HCT116 (cell line): ENCODE measurements around the gene ARHGEF37. TPM values are rescaled to one million over a fixed set of nuclear protein-coding genes. Genes with fewer than 3 reads are reported as not detected.

Source experiments
- ATAC-seq: fragments of 200-7000 bp; cut with Tn5 transposase; 2 replicates; pipeline ENCODE4 v1.9.1; 2020; ENCODE audit warnings: mild to moderate bottlenecking, moderate library complexity
- BruUV-seq: library from RNA; stranded (reverse); fragments of 400-500 nt; replicated peaks from 2 replicates; lab custom pipeline; 2021; lab: Mats Ljungman, UMichigan
- CTCF ChIA-PET: fragments of 300-600 bp; sonication (Branson Sonifier 250); formaldehyde crosslinking; loops from one replicate; lab custom pipeline; 2021; ENCODE audit warnings: antibody characterized with exemption; lab: Charles Lee
- POLR2A ChIA-PET: fragments of 300-600, 350-600 bp; sonication (Branson Sonifier 250); formaldehyde crosslinking; loops from one replicate; lab custom pipeline; 2021; ENCODE audit warnings: antibody characterized with exemption; lab: Charles Lee
- RAD21 ChIA-PET, 2 experiments: fragments of 300-600 bp; sonication (Branson Sonifier 250); formaldehyde crosslinking; loops; one replicate each; lab custom pipeline; 2023; ENCODE audit warnings: low total read pairs in 2 of 2; ENCODE audit not compliant: uncharacterized antibody in 2 of 2, unreplicated experiment in 2 of 2, low non-redundant PET in 1 of 2; lab: Charles Lee
- DNase-seq: peaks from one replicate; pipeline ENCODE4 v3.0.0-alpha.2; 2010; ENCODE audit warnings: low read depth, low spot score
- H2AFZ ChIP-seq: fragments of 200-600 bp; shearing (Covaris generic), sonication (generic); 2 replicates; pipeline ENCODE4 v1.6.1; 2017; ENCODE audit warnings: low read depth, mixed run types, mixed read lengths, antibody characterized with exemption, low read length; ENCODE audit not compliant: poor library complexity, severe bottlenecking
- H3K27ac ChIP-seq: 2 replicates; pipeline ENCODE4 v1.5.1; 2012; ENCODE audit warnings: low read depth, low read length
- H3K27me3 ChIP-seq: fragments of 200-600 bp; sonication (generic); 2 replicates; pipeline ENCODE4 v1.6.1; 2016; ENCODE audit warnings: mixed run types, low read length, mixed read lengths; ENCODE audit not compliant: insufficient read depth
- H3K36me3 ChIP-seq, 2 experiments: fragments of 200-500 bp in 1 of 2; fragments of 200-600 bp in 1 of 2; sonication (Bioruptor generic) in 1 of 2; sonication (generic) in 1 of 2; 2 replicates each; pipeline versions ENCODE4 v1.5.1 to v1.6.1; 2014 to 2016; ENCODE audit warnings: low read length in 2 of 2, inconsistent platforms in 1 of 2, mixed read lengths in 1 of 2, mixed run types in 1 of 2; ENCODE audit not compliant: insufficient read depth in 2 of 2, control insufficient read depth in 1 of 2
- H3K4me1 ChIP-seq, 2 experiments: fragments of 200-600 bp in 1 of 2; sonication (generic) in 1 of 2; 2 replicates each; pipeline versions ENCODE4 v1.5.1 to v1.6.1; 2012 to 2017; ENCODE audit warnings: low read length in 2 of 2, inconsistent platforms in 1 of 2, mild to moderate bottlenecking in 1 of 2, mixed read lengths in 1 of 2, mixed run types in 1 of 2, moderate library complexity in 1 of 2; ENCODE audit not compliant: insufficient read depth in 2 of 2, control insufficient read depth in 1 of 2
- H3K4me2 ChIP-seq: fragments of 200-600 bp; sonication (generic); 2 replicates; pipeline ENCODE4 v1.6.1; 2017; ENCODE audit warnings: mixed run types, low read length, mixed read lengths
- H3K4me3 ChIP-seq, 2 experiments: fragments of 200-600 bp in 1 of 2; sonication (generic) in 1 of 2; replicated peaks in 1 of 2; 2 replicates each; pipeline ENCODE4 v1.5.1; 2011 to 2016; ENCODE audit warnings: low read length in 2 of 2, control low read depth in 1 of 2, low read depth in 1 of 2, mild to moderate bottlenecking in 1 of 2, mixed read lengths in 1 of 2, mixed run types in 1 of 2
- H3K79me2 ChIP-seq: fragments of 200-600 bp; sonication (generic); 2 replicates; pipeline ENCODE4 v1.6.1; 2017; ENCODE audit warnings: mild to moderate bottlenecking, mixed run types, low read length, moderate library complexity, mixed read lengths; ENCODE audit not compliant: insufficient read depth
- H3K9ac ChIP-seq: fragments of 200-600 bp; sonication (generic); 2 replicates; pipeline ENCODE4 v1.6.1; 2016; ENCODE audit warnings: low read length, mixed read lengths
- H3K9me2 ChIP-seq: fragments of 200-600 bp; sonication (generic), shearing (Covaris generic); 2 replicates; pipeline ENCODE4 v1.6.1; 2017; ENCODE audit warnings: mixed run types, mild to moderate bottlenecking, moderate library complexity; ENCODE audit not compliant: insufficient read depth
- H3K9me3 ChIP-seq, 2 experiments: fragments of 200-500 bp in 1 of 2; fragments of 200-600 bp in 1 of 2; sonication (Bioruptor generic) in 1 of 2; sonication (generic) in 1 of 2; 2 replicates each; pipeline ENCODE4 v1.6.1; 2014 to 2017; ENCODE audit warnings: low read length in 2 of 2, mixed read lengths in 2 of 2, inconsistent platforms in 1 of 2, low read depth in 1 of 2, mild to moderate bottlenecking in 1 of 2, mixed run types in 1 of 2, moderate library complexity in 1 of 2; ENCODE audit not compliant: control insufficient read depth in 1 of 2, insufficient read depth in 1 of 2
- H4K20me1 ChIP-seq: fragments of 200-600 bp; sonication (generic), shearing (Covaris generic); 2 replicates; pipeline ENCODE4 v1.6.1; 2017; ENCODE audit warnings: mixed run types, mild to moderate bottlenecking, moderate library complexity; ENCODE audit not compliant: insufficient read depth
- CBX3 ChIP-seq: IDR thresholded peaks from 2 replicates; pipeline ENCODE4 v1.6.1; 2012; ENCODE audit warnings: low read depth
- CEBPB ChIP-seq: IDR thresholded peaks from 2 replicates; pipeline ENCODE4 v1.6.1; 2012; ENCODE audit warnings: low read depth
- EGR1 ChIP-seq: IDR thresholded peaks from 2 replicates; pipeline ENCODE4 v1.6.1; 2012; ENCODE audit warnings: low read depth
- JUND ChIP-seq: IDR thresholded peaks from 2 replicates; pipeline ENCODE4 v1.6.1; 2012
- POLR2AphosphoS5 ChIP-seq: IDR thresholded peaks from 2 replicates; pipeline ENCODE4 v1.6.1; 2011; ENCODE audit warnings: mild to moderate bottlenecking, low read depth, low read length, moderate library complexity
- RAD21 ChIP-seq: IDR thresholded peaks from 2 replicates; pipeline ENCODE4 v1.6.1; 2012; ENCODE audit warnings: low read depth, mild to moderate bottlenecking
- SRF ChIP-seq: IDR thresholded peaks from 2 replicates; pipeline ENCODE4 v1.6.1; 2012; ENCODE audit warnings: low read depth
- TCF7L2 ChIP-seq: IDR thresholded peaks from 2 replicates; pipeline ENCODE4 v1.7.0; 2011; ENCODE audit warnings: borderline replicate concordance, inconsistent platforms; ENCODE audit not compliant: insufficient read depth, insufficient read length; ENCODE audit errors: extremely low read depth
- ZNF274 ChIP-seq: fragments of 200-500 bp; sonication (Bioruptor generic); IDR thresholded peaks from 2 replicates; pipeline ENCODE4 v1.6.1; 2014; ENCODE audit warnings: mild to moderate bottlenecking, low read depth, low read length, inconsistent platforms
- intact Hi-C: fragments of 100-400 bp; cut with micrococcal nuclease; formaldehyde crosslinking; loops from 2 replicates; pipeline ENCODE4 v1.10.0; 2022
- total RNA-seq: library from RNA; stranded (reverse); gene quantifications from one replicate; pipeline ENCODE4 v1.2.1, GENCODE V29; 2021; ENCODE audit not compliant: unreplicated experiment
- TF ChIP-seq, protein P1 (sequence below), 3 experiments: fragments of 200-600 bp in 1 of 3; sonication (generic) in 1 of 3; IDR thresholded peaks in 2 of 3; conservative IDR thresholded peaks in 1 of 3; 2 replicates each; pipeline ENCODE4 v1.5.1; 2012 to 2017; ENCODE audit warnings: low read depth in 2 of 3, low read length in 2 of 3, antibody characterized with exemption in 1 of 3, borderline replicate concordance in 1 of 3, control low read depth in 1 of 3, mild to moderate bottlenecking in 1 of 3, mixed read lengths in 1 of 3, mixed run types in 1 of 3, moderate library complexity in 1 of 3; ENCODE audit not compliant: insufficient read depth in 1 of 3
- TF ChIP-seq, protein P2 (sequence below): IDR thresholded peaks from 2 replicates; pipeline ENCODE4 v1.6.1; 2012
- TF ChIP-seq, protein P3 (sequence below): IDR thresholded peaks from 2 replicates; pipeline ENCODE4 v1.6.1; 2012
- TF ChIP-seq, protein P4 (sequence below): IDR thresholded peaks from 2 replicates; pipeline ENCODE4 v1.6.1; 2012; ENCODE audit warnings: low read depth

Gene ARHGEF37
- total RNA-seq, 1 experiment from 2014 or later: 7.0 TPM

DNA sequence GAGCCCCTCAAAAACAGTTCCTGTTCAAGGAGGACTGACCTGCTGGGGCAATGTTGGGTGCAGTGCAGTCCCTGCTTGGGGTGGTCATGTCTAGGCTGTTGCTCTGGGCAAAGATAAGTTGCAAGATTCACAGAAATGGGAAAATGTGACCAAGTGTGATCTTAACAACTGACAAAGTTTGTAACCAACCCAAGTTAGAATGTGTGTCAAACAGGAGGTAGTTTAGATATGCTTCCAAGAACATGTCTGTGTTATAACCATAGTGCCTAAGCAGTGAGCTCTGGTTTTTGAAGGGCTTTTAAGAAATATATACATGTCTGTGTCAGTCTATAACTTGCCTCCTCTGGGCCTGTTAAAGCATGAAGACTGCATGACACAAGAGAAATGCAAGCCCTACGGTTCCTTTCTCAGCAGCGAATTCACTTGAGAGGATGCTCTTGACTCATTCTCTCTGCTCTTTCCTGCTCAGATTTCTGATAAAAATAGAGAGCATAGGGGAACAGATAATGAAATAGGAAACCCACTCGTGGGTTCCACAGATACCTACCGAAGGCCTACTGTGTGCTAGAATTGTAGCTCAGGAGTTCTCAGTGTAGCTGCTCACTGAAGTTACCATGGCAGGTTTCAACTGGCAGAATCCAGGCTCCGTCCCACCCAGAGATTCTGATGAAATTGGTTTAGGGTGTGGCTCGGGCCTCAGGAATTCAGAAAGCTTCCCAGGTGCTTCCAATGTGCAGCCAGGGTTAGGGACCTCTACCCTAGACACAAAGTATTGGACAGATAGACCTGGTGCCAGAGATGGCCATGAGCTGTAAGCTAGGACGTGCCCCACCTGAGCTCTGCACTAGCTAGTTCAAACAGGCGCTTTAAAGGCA lies 52.4 kb downstream of the ARHGEF37 start:
- Histone ChIP-seq H3K27ac (no peak overlapping the region), H3K4me2 (peak overlapping the region; percentile 2; the same call in 1 of the 2 replicates)
- TF ChIP-seq CEBPB (no peak), JUND (no peak), CBX3 (no peak), EGR1 (no peak), ZNF274 (no peak), RAD21 (no peak), POLR2AphosphoS5 (no peak), TCF7L2 (no peak), SRF (no peak)
- TF ChIP-seq, protein P1, sequence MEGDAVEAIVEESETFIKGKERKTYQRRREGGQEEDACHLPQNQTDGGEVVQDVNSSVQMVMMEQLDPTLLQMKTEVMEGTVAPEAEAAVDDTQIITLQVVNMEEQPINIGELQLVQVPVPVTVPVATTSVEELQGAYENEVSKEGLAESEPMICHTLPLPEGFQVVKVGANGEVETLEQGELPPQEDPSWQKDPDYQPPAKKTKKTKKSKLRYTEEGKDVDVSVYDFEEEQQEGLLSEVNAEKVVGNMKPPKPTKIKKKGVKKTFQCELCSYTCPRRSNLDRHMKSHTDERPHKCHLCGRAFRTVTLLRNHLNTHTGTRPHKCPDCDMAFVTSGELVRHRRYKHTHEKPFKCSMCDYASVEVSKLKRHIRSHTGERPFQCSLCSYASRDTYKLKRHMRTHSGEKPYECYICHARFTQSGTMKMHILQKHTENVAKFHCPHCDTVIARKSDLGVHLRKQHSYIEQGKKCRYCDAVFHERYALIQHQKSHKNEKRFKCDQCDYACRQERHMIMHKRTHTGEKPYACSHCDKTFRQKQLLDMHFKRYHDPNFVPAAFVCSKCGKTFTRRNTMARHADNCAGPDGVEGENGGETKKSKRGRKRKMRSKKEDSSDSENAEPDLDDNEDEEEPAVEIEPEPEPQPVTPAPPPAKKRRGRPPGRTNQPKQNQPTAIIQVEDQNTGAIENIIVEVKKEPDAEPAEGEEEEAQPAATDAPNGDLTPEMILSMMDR (IDR thresholded peaks at IDR 0.05 in 2 of 3, conservative IDR thresholded peaks at IDR 0.05 in 1 of 3; ENCODE audit: borderline replicate concordance in 1 of 3, insufficient read depth in 1 of 3, low read depth in 2 of 3, low read length in 2 of 3): no peak
- TF ChIP-seq, protein P2, sequence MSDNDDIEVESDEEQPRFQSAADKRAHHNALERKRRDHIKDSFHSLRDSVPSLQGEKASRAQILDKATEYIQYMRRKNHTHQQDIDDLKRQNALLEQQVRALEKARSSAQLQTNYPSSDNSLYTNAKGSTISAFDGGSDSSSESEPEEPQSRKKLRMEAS: no peak
- TF ChIP-seq, protein P3, sequence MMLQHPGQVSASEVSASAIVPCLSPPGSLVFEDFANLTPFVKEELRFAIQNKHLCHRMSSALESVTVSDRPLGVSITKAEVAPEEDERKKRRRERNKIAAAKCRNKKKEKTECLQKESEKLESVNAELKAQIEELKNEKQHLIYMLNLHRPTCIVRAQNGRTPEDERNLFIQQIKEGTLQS: no peak
- TF ChIP-seq, protein P4, sequence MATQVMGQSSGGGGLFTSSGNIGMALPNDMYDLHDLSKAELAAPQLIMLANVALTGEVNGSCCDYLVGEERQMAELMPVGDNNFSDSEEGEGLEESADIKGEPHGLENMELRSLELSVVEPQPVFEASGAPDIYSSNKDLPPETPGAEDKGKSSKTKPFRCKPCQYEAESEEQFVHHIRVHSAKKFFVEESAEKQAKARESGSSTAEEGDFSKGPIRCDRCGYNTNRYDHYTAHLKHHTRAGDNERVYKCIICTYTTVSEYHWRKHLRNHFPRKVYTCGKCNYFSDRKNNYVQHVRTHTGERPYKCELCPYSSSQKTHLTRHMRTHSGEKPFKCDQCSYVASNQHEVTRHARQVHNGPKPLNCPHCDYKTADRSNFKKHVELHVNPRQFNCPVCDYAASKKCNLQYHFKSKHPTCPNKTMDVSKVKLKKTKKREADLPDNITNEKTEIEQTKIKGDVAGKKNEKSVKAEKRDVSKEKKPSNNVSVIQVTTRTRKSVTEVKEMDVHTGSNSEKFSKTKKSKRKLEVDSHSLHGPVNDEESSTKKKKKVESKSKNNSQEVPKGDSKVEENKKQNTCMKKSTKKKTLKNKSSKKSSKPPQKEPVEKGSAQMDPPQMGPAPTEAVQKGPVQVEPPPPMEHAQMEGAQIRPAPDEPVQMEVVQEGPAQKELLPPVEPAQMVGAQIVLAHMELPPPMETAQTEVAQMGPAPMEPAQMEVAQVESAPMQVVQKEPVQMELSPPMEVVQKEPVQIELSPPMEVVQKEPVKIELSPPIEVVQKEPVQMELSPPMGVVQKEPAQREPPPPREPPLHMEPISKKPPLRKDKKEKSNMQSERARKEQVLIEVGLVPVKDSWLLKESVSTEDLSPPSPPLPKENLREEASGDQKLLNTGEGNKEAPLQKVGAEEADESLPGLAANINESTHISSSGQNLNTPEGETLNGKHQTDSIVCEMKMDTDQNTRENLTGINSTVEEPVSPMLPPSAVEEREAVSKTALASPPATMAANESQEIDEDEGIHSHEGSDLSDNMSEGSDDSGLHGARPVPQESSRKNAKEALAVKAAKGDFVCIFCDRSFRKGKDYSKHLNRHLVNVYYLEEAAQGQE: no peak
- TF ChIP-seq, all 23 proteins: peak for 0

More for the DNA sequence above, 52.4 kb downstream of the ARHGEF37 start:
- POLR2A ChIA-PET: no interaction called here
- Histone ChIP-seq H4K20me1 (no peaks in the 10 kb centered on the region), H3K36me3 (no peaks in the 10 kb centered on the region), H3K4me1 (peaks cover 18 to 31% of the 10 kb centered on the region in 2 experiments), H3K9me2 (no peaks in the 10 kb centered on the region), H3K79me2 (no peaks in the 10 kb centered on the region), H2AFZ (no peak overlapping the region), H3K9me3 (no peaks in the 10 kb centered on the region), H3K4me3 (no peak overlapping the region), H3K27me3 (no peaks in the 10 kb centered on the region), H3K9ac (no peak overlapping the region)
- intact Hi-C loops: no loop called here
- BruUV-seq: no TSS peak
- ATAC-seq (no peak), DNase-seq (no peak)
- CTCF ChIA-PET: interaction anchor here (1.7 to 4.1 kb wide), 4 partner anchors 194 to 357 kb away, joined by 5 to 18 read pairs (median 10); no protein-coding TSS in a partner anchor
- RAD21 ChIA-PET: interaction anchor here in 1 of 2 experiments (1.0 kb wide), 1 partner anchor 200 kb away, joined by 3 read pairs; no protein-coding TSS in a partner anchor
